ENCODE data around the gene ATG9B. TPM values are rescaled to one million over a fixed set of nuclear protein-coding genes. Genes with fewer than 3 reads are reported as not detected.
A peak's percentile ranks its signal among the peaks of the same experiment; 100 is the strongest.

Gene ATG9B
- total and polyA plus RNA-seq, 9 of the 15 experiments (the other 6 are each of a cell fraction or from before 2014, with no cell fraction given) = 0.29 to 8.0 (median 2.1) TPM

DNA sequence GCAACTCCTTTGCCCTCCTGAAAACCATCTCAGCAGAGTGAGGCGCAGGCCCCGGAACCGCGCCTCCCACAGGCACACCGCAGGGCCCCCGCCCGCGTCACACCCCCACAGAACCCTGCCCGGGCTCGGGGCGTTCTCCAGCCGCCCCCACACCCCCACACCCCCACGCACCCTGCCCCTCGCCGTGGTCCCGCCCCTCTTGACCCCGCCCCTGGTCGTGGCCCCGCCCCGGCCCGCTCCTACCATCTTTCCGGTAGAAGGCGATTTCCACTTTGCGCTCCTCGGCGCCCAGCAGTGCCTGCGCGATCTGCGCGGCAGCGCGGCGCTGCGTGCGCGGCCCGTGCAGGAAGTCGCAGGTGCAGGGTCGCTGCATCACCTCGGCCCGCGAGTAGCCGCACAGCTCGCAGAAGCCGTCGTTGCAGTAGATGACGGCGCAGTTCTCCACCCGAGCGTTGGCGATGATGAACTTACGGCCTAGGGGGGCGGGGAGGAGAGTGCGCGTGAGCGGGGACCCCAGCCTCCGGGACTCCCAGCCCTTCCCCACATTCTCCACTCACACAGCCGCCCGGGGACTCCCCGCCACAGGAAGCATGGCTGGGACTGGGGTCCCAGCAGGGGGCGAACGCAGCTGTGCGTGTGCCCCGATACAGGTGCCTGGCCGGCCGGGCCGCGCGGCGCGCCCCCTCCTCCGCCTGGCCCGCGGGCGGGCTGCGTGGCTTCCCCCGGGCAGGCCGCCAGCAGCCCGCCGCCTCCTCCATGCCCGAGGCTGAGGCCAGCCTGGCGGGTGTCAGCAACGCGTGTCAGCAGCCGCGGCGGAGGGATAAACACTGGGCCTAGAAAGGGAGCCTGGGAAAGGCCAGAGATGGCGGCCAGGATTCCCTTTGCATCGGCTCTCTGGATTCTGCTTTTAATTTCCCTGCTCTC is 49.6 kb downstream of the ATG9B start (continued):
- TF ChIP-seq VEZF1 (CRISPR knock-in tag; IDR thresholded peaks at IDR 0.05) = peak; percentile 95
- TF ChIP-seq RCOR1 (IDR thresholded peaks at IDR 0.05; ENCODE audit: borderline replicate concordance in 1 of 2, low read depth in 2 of 2, low read length in 2 of 2) = peak in 1 of 2 experiments; percentile 28; a peak in 2 of 4 replicates
- 0 out of 2 replicates have a peak, but pooled peaks have one; percentile 46 for TF ChIP-seq ARID2 (IDR thresholded peaks at IDR 0.05)
- TF ChIP-seq, protein P1, sequence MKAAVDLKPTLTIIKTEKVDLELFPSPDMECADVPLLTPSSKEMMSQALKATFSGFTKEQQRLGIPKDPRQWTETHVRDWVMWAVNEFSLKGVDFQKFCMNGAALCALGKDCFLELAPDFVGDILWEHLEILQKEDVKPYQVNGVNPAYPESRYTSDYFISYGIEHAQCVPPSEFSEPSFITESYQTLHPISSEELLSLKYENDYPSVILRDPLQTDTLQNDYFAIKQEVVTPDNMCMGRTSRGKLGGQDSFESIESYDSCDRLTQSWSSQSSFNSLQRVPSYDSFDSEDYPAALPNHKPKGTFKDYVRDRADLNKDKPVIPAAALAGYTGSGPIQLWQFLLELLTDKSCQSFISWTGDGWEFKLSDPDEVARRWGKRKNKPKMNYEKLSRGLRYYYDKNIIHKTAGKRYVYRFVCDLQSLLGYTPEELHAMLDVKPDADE (conservative IDR thresholded peaks at IDR 0.05; ENCODE audit: control insufficient read depth, low read depth, low read length) = peak; percentile 64
- peak; percentile 85 for TF ChIP-seq ZEB2 (IDR thresholded peaks at IDR 0.05)
- no peak for TF ChIP-seq ZNF408 (CRISPR knock-in tag; IDR thresholded peaks at IDR 0.05; ENCODE audit: low read depth)
- TF ChIP-seq, protein P2, sequence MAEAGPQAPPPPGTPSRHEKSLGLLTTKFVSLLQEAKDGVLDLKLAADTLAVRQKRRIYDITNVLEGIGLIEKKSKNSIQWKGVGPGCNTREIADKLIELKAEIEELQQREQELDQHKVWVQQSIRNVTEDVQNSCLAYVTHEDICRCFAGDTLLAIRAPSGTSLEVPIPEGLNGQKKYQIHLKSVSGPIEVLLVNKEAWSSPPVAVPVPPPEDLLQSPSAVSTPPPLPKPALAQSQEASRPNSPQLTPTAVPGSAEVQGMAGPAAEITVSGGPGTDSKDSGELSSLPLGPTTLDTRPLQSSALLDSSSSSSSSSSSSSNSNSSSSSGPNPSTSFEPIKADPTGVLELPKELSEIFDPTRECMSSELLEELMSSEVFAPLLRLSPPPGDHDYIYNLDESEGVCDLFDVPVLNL (CRISPR knock-in tag; IDR thresholded peaks at IDR 0.05; ENCODE audit: low read depth) = 0 out of 2 replicates have a peak, but pooled peaks have one; percentile 55
- no peak for TF ChIP-seq ZNF133 (CRISPR knock-in tag; IDR thresholded peaks at IDR 0.05)
- peak in 1 of 2 experiments; percentile 53; a peak in 2 of 4 replicates for TF ChIP-seq TRIM24 (IDR thresholded peaks at IDR 0.05)
- TF ChIP-seq ZKSCAN1 (IDR thresholded peaks at IDR 0.05; ENCODE audit: low read depth, low read length) = 0 out of 2 replicates have a peak, but pooled peaks have one; percentile 56
- peak; percentile 69 for TF ChIP-seq CCNT2 (IDR thresholded peaks at IDR 0.05; ENCODE audit: borderline replicate concordance, extremely low read depth, insufficient read length, low read depth, low read length)
- peak; percentile 43; the same call in 1 of the 2 replicates for TF ChIP-seq E2F1 (CRISPR knock-in tag; IDR thresholded peaks at IDR 0.05)
- TF ChIP-seq ZNF280A (IDR thresholded peaks at IDR 0.05; ENCODE audit: low read depth, partially characterized antibody) = no peak
- peak; percentile 59; the same call in 1 of the 2 replicates for TF ChIP-seq HDAC2 (IDR thresholded peaks at IDR 0.05)
- no peak for TF ChIP-seq HMG20B (CRISPR knock-in tag; IDR thresholded peaks at IDR 0.05)
- no peak; the same call in 1 of the 2 replicates for TF ChIP-seq STAT5A (IDR thresholded peaks at IDR 0.05; ENCODE audit: borderline replicate concordance, low read length)
- TF ChIP-seq, protein P3, sequence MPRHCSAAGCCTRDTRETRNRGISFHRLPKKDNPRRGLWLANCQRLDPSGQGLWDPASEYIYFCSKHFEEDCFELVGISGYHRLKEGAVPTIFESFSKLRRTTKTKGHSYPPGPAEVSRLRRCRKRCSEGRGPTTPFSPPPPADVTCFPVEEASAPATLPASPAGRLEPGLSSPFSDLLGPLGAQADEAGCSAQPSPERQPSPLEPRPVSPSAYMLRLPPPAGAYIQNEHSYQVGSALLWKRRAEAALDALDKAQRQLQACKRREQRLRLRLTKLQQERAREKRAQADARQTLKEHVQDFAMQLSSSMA (CRISPR knock-in tag; IDR thresholded peaks at IDR 0.05) = peak; percentile 16; the same call in 1 of the 2 replicates
- TF ChIP-seq ZNF175 (CRISPR knock-in tag; IDR thresholded peaks at IDR 0.05; ENCODE audit: low read depth) = peak; percentile 76; the same call in 1 of the 2 replicates
- TF ChIP-seq SP2 (IDR thresholded peaks at IDR 0.05; ENCODE audit: extremely low read depth, low read depth, low read length, poor library complexity, severe bottlenecking) = no peak
